GM10847 (cell line): ENCODE measurements around the gene STK32C.

ENCODE experiments used
- POLR2A ChIP-seq: IDR thresholded peaks from 2 replicates; pipeline ENCODE4 v1.6.1; 2011; ENCODE audit not compliant: insufficient read length; ENCODE audit errors: extremely low read depth

The STK32C gene

DNA sequence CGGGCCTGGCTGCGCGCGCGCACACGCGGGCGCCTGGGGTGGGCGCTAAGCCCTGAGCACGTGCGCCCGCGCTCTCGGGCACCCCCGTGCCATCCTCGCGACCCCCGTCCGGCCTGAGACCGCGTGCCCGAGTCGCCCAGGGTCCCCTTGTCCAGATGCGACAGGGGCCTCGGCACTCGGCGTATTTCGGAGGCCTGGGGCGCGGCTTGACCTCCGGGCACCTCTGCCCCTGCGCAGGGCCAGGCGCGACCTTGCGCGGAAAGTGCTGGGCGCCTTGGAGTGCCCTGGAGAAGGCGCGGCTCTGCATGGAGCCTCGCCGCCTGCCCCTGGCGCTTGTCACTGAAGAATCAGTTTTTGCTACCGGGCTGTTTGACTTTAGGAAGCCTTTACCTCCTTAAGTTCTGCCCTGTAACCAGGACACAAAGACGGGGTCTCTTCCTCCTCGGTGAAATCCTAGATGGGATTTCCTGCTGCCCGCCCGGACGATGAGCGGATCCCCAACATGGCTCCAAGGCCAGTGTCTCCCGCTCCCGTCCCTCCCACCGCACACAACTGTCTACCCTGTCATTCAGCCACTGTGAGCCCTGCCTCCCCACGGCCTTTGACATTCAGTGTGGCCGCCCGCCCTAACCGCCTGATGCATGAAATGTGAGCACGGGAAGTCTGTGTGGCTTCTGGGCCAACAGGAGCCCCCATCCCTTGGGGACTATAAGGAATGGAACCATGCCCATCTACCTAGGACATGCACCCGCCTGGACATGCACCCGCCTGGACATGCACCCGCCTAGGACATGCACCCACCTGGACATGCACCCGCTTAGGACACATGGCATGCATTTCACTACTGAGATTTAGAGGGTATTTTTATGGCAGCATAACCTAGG is 1.1 kb upstream of the STK32C start:
- TF ChIP-seq POLR2A, result no peak

DNA sequence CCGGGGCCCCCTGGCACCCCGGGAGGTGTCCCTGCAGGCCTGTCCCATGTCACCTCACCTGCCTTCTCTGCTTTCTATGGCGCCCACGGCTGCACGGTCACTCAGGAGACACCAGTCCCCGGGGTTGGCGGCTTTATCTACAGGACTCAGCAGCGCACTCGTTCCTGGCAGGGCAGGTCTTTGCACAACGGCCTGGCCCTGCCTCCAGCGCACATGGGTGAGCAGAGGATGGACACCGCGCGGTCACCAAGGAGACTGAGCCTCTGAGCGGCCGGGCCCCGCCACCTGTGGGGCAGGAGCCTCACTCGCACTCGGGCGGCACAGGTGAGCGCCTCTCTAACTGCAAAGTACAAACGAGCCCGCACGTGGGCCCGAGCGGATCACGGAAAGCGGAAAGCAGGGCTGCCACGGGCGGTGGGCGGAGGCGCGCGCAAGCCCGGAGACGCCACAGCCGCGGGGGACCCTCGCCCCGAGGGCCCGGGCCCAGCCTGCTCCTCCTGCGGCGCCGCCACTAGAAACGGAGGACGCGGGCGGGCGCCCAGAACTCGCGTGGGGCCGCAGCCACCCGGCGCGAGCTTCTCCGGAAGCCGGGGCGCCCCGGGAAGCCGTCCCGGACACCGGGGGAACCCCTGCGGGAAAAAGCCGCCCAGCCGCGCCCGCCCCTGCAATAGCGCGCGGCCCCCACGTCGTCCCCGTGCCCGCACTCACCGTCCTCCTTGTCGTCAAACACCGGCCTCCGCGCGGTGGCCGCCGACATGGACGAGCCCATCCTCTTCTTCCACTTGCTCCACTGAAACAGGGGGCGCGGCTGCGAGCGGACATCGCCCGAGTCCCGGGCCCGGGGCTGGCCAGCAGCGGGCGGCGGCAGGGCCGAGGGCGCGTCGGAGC is 642 bp downstream of the STK32C start:
- no peak for TF ChIP-seq POLR2A

DNA sequence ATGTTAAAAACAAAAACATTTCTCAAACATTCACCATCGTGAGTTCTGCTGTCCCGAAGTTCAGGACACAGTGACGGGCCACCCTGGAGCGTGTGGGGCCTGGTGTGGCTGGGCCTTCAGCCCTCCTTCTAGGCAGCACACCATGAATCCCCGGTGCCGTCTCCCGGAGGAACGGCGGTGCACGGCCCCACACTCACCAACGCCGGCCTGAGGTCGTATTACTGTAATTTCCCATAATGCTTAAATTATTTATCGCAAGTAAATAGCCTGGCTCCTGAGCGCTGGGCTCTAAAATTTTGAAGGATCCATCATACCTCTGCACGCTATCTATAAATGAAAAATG is 1.4 kb downstream of the STK32C start:
- no peak for TF ChIP-seq POLR2A

GRCh38 chr10:132305654-132306342 is 2.0 kb downstream of the STK32C start:
- no peak for TF ChIP-seq POLR2A

- TF ChIP-seq POLR2A, result no peak
Measured at GRCh38 chr10:132304756-132305509, 2.8 kb downstream of the STK32C start.

DNA sequence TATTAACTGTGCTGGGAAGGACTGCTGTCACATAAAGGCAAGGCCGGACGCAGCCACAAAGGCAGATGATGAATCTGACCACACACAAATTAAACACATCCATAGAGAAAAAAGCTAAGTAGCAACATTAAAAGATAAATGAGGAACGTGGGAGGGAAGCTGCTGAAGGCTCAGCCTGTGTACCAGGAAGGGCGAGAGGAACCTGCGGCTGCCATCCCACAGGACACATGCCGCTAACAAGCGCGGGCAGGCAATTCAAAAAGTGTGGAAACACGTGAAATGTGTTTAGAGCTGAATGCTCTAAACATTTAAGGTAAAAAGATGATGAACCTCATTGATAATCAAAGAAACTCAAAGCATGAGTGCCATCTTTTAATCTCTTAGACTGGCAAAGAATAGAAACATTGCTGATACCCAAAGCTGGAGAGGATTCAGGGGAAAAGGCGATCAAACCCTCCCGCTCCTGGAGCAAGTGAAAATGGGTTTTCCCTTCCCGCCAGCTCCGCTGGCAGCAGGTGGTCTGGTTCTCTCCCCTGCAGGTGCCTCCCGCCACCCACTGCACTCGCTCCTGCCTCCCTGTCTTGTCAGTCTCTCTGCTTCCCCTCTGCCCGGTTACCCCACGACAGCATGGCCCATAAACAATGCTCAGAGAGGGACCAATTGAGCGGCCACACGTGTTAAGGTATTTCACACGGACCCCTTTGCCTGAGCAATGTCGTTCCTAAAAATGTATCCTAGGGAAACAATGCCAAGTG is 4.2 kb downstream of the STK32C start:
- TF ChIP-seq POLR2A, result no peak

DNA sequence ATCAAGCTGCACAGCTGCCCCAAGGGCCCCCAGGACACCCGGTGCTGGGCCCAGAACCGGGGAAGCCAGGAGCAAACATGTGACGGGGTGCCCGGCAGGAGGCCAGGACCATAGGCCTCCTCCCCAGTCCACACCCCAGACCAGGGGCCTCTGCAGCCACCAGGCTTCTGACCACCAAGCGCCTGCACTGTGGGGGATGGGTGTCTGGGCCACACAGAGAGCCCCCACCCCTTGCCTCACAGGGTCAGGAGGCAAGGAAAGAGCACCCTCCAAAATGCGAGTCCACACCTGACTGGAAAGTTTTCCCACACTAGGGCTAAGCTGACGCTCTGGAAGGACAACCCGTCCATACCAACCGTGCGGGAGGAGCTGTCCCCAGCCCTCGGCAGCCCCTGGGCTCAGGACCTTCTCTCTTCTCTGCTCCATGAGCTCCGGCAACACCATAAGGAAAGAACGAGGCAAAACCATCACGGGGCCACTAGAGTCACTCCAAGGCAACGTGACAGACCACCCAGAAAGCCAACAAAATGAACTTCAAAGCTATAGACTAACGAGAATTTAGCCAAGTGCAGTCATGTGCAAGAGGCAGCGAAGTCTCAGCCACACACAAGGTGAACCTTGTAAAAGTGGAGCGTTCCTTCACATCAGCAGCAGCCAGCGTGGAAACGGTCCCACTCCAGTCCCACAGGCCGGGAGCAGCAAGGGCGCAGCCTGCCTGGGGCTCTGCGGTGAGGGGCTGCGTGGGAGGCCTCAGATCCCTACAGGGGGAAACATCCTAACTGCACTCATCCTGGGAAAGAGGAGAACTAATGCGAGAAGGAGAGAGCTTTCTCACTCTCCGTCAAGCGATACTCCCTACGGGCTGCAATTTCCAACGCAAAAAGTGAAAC is 5.1 kb downstream of the STK32C start:
- TF ChIP-seq POLR2A, result no peak

DNA sequence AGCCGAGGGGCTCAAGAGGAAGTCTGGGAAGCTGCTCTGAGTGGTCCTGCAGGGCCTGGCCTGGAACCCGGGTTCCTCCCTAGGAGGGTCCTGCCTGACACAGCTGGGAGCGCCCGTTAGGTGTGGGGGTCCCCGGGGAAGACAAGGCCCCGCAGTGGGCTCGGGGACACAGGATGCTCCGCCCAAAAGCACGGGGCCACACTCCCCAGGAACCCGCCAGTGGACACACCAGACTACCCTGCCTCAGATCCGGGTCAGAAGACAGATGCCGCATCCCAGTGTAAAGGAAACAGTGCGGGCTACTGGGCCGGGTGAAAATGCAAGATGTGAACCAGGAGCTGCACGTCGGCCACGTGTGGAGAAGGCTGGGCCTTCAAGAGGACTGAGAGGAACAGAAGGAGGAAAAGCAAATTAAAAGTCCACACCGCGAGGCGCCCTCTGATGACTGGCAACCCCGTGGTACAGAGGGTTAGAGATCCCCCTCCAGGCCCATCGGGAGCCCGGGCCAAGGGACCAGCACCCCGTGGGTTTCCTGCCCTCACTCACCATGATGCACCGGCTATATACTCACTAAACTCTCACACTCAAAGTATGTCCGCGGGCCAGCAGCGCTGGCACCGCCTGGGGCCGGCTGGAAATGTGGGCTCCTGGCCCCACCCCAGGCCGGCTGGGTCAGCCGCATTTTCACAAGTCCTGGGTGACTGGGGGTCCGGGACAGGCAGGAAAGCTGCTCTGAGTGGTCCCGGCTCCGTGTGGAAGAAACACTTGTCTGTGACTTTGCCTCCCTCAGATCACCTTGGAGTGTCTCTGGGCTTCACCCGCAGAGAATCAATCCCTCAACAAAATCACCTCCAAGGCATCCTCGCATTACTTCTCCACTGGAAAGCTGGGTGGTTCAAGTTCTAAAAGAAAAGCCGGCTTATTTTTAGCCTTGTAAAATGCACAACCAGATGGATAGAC is 6.1 kb downstream of the STK32C start:
- TF ChIP-seq POLR2A, result no peak

DNA sequence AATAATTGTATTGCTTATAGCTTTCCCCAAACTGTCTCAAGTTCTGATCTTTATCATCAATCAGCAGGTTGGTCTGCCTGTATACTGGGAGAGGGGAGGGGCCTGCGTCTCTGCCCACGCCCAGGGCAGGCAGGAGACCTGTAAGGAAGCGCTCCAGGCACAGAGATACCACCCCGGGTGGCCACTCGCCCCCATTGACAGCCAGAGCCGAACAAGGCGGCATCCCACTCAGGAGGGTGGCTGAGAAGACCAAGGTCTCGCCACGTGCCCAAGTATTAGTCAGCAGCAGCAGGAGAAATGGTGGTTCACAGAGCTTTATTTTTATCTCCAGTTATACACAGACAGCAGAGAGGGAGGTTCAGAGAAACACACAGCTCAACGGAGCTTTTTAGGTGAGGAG is 7.2 kb downstream of the STK32C start:
- TF ChIP-seq POLR2A, result no peak

GRCh38 chr10:132299371-132300336 is 8.1 kb downstream of the STK32C start:
- no peak for TF ChIP-seq POLR2A
